Large intestine (tissue), 3 donors: Measurements from ENCODE around the gene GMDS. TPM values are rescaled to one million over a fixed set of nuclear protein-coding genes. Genes with fewer than 3 reads are reported as not detected.

Experiments used
- DNase-seq, 2 donors: peaks; one replicate each; pipeline versions ENCODE4 v3.0.0 to v3.0.0-alpha.2; 2013
- H3K27ac ChIP-seq: one replicate; pipeline ENCODE4 v1.5.1; 2013; ENCODE audit warnings: low read length
- H3K27me3 ChIP-seq: 2 replicates; pipeline ENCODE4 v1.6.1; 2013; ENCODE audit warnings: low read length; ENCODE audit not compliant: control insufficient read depth, insufficient read depth
- H3K36me3 ChIP-seq: 2 replicates; pipeline ENCODE4 v1.6.1; 2013; ENCODE audit warnings: low read length; ENCODE audit not compliant: control insufficient read depth, insufficient read depth
- H3K4me1 ChIP-seq: one replicate; pipeline ENCODE4 v1.6.1; 2013; ENCODE audit warnings: low read length; ENCODE audit not compliant: control insufficient read depth, insufficient read depth
- H3K4me3 ChIP-seq: one replicate; pipeline ENCODE4 v1.5.1; 2013; ENCODE audit warnings: low read length
- H3K9me3 ChIP-seq: one replicate; pipeline ENCODE4 v1.6.1; 2013; ENCODE audit warnings: mild to moderate bottlenecking, low read depth, low read length, moderate library complexity; ENCODE audit not compliant: control insufficient read depth
- WGBS: methylation state at CpG from one replicate; pipeline ENCODE4 v1.1.5; 2013; ENCODE audit warnings: low lambda C conversion rate; ENCODE audit not compliant: insufficient coverage; 5-methylcytosine and 5-hydroxymethylcytosine counted together
- polyA plus RNA-seq: library from polyadenylated mRNA; unstranded; fragments of 120-200 nt; gene quantifications from one replicate; pipeline ENCODE4 v1.2.1, GENCODE V29; 2013

GMDS gene
- polyA plus RNA-seq, 1 donor: 58.9 TPM

DNA sequence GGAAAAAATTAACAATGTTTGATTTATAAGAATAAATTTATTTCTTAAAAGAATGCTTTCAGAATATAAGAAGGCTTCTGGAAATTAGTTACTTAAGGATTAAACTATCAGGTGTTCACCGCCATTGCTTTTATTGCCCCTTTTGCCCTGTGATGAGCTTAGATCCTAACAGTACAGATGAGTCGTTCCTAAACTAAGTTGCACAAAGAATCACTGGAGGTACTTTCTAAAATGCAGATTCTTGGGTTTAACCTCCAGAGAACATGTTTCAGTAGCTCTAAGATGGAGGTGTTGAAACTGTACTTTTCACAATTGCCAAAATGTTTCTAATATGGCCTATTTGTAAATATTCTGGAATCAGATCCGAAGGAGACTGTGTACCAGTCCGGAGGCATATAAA is 211.9 kb downstream of the GMDS start:
- Histone ChIP-seq H3K27me3 (no peaks in the 10 kb centered on the region), H3K4me1 (no peaks in the 10 kb centered on the region), H3K4me3 (no peak overlapping the region), H3K27ac (no peak overlapping the region), H3K9me3 (no peaks in the 10 kb centered on the region), H3K36me3 (no peaks in the 10 kb centered on the region)
- 100% methylated on average over 3 of the region's 4 CpGs for WGBS
- no peak for DNase-seq

DNA sequence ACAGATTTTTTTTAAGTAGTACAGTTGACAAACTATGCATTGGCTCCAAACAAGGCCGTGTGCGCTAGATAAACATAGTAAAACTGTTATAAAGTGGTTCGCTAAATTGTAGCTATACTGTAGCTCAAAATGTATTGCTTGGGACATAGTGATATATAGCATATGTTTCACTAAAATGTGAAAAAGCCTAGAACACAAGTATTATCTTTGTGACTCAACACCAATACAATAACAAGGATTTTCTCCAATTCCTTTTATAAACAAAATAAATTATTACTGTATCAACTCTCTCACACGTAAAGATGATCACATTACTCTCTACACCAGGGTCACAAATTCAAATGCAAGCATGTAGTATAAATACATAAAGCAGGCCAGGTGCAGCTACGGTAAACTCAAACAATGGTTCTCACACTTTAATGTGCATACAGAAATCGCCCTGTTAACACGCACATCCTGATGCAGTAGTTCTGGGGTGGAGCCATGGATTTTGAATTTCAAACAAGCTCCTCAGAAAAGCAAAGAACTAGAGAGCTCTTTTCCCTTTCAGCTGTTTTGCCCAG is 214.6 kb downstream of the GMDS start:
- H3K27me3 ChIP-seq: no peaks in the 10 kb centered on the region
- H3K9me3 ChIP-seq: no peaks in the 10 kb centered on the region
- no peak overlapping the region for H3K27ac ChIP-seq
- 72% methylated on average over 2 of the region's 7 CpGs for WGBS
- H3K4me3 ChIP-seq: no peak overlapping the region
- no peaks in the 10 kb centered on the region for H3K4me1 ChIP-seq
- no peaks in the 10 kb centered on the region for H3K36me3 ChIP-seq
- no peak for DNase-seq

DNA sequence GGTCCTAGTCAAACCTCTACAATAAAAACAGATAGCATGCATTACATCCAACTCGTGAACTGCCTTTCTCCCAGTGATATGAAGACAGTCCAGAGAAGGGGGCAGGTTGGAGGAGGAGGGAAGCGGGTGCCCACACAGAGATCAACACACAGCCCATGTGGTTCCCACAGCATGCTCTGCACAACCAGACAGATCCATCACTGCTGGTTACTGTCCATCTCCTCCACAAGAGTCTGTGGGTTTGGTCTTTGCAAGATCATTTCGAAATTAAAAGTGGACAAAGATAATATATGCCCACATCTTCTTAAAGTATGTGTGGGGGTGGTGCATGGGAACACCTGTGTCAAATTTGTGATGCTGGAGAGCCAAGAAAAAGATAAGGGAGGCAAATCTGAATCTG is 215.5 kb downstream of the GMDS start:
- no peak for DNase-seq
- Histone ChIP-seq H3K36me3 (no peaks in the 10 kb centered on the region), H3K4me3 (no peak overlapping the region), H3K9me3 (no peaks in the 10 kb centered on the region), H3K4me1 (no peaks in the 10 kb centered on the region), H3K27me3 (no peaks in the 10 kb centered on the region), H3K27ac (no peak overlapping the region)
- WGBS: no CpG with 5 or more reads among the region's 3 CpGs

DNA sequence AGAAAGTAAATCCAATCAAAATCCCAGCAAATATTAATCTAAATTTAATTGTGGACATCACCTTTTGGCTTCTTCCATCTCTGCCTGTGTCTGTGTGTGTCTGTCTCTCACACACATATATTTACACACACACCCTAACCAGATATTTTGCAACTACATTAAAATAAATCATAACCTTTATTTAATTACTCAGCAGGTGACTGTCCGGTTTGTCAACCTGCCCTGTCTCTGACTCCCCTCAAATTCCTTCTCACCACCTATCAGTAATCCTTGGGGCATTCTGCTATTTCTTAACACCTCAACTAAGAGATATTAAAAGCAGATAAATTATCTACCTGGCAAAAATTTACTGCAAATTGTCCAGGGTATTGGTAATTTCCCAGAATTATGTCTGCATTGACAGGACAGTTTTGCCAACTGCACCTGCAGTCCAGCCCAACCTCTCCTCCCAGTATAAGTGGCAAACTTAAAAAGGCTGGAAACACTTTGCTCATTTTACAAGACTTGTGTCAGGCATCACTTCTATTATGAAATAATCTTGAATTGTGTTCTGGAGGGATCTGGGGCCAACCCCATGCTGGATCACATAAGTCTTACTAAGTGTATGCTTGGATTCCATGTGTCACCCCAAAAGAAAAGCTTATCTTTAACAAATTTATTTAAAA is 216.1 kb downstream of the GMDS start:
- Histone ChIP-seq H3K4me1 (no peaks in the 10 kb centered on the region), H3K4me3 (no peak overlapping the region), H3K27me3 (no peaks in the 10 kb centered on the region), H3K36me3 (no peaks in the 10 kb centered on the region), H3K27ac (no peak overlapping the region), H3K9me3 (no peaks in the 10 kb centered on the region)
- WGBS: 83% methylated on average over 1 of the region's 1 CpG
- no peak for DNase-seq

DNA sequence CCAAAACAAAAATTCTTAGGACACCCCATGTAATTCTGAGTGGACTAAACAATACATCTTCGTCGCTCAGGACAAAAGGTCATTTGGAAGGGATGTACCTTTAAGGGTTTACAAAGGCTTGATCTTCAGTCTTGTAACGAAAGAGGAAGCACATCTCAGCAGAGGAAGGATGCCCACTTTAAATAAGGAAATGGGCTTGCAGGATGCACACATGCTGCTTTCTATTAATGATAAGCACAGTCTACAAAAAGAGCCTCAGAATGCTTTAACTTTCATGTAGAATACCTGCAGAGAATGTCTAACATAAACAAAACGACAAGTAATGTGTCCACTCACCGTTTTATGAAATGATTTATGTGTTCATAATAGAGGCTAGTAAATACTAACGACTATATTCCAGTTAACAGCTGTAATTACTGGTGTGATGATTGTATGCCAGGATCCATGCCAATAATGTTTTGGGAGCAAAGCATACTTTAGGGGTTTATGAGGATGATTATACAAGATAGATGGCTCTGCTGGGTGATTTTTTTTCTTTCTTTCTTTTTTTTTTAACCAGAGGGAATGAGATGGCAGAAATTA is 216.9 kb downstream of the GMDS start:
- Histone ChIP-seq H3K4me1 (no peaks in the 10 kb centered on the region), H3K4me3 (no peak overlapping the region), H3K27ac (no peak overlapping the region), H3K27me3 (no peaks in the 10 kb centered on the region), H3K36me3 (no peaks in the 10 kb centered on the region), H3K9me3 (no peaks in the 10 kb centered on the region)
- WGBS: 60% methylated on average over 1 of the region's 6 CpGs
- DNase-seq: no peak

DNA sequence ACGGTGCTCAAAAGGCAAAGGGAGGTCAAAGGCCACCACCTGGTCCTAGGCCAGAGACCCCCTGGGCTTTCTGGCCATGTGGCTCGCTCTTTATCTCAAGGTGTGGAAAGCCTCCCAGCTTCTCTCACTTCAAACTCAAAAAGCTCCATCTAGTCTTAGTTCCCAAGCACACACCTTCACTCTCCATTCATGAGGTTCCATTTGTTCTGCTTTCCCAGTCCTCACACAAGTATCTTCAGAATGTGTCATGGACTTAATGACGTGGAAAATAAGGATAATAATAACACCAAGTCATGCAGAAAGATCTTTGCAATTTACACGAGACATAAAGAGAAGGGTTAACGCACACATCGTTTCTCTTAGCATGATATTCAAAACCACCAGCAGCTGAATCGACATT is 219.3 kb downstream of the GMDS start:
- Histone ChIP-seq H3K9me3 (no peaks in the 10 kb centered on the region), H3K27me3 (no peaks in the 10 kb centered on the region), H3K4me1 (no peaks in the 10 kb centered on the region), H3K4me3 (no peak overlapping the region), H3K36me3 (no peaks in the 10 kb centered on the region), H3K27ac (no peak overlapping the region)
- DNase-seq: no peak
- 100% methylated on average over 1 of the region's 7 CpGs for WGBS

DNA sequence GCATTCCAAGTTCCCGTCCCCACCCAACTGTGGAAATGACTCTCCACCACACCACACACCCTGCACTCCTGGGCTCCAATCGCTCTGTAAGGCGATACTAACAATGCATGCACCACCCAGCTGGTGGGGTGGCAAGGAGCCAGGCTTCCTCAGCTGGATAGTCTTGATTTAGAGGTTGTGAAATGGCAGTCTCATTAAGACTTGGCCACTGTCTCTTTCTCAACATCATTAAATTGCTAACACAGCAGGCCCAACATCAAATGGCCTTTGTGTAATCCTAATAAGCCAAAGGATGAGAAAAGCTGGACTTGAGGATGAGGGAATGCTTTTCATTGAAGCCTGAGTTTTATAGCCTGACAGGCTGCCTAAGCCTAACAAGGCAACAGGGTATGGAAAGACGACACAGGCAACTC is 223.7 kb downstream of the GMDS start:
- Histone ChIP-seq H3K36me3 (no peaks in the 10 kb centered on the region), H3K4me3 (no peak overlapping the region), H3K27ac (no peak overlapping the region), H3K9me3 (no peaks in the 10 kb centered on the region), H3K27me3 (no peaks in the 10 kb centered on the region), H3K4me1 (no peaks in the 10 kb centered on the region)
- DNase-seq: peak; percentile 23 to 35
- no CpG with 5 or more reads among the region's 4 CpGs for WGBS

DNA sequence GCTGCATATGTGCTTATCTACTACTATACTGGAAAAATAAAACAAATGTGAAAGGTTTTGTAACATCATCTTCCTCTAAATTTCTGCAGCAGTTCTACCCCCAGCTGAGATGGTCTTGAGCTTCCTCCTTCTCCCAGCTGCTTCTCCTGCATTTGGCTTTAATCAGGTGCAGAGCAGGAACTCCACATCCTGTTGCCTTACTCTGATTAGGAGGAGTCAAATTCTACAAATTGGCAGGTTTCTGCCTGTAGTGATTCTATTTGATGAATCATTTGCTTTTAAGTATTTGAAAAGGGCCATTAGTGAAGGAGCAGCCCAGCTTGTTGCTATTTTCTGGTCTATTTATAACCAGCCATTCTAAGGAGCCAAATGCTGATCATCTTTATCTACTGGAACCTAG is 224.5 kb downstream of the GMDS start:
- DNase-seq: no peak
- H3K27me3 ChIP-seq: no peaks in the 10 kb centered on the region
- H3K36me3 ChIP-seq: no peaks in the 10 kb centered on the region
- H3K27ac ChIP-seq: no peak overlapping the region
- no peaks in the 10 kb centered on the region for H3K9me3 ChIP-seq
- no peak overlapping the region for H3K4me3 ChIP-seq
- H3K4me1 ChIP-seq: no peaks in the 10 kb centered on the region

DNA sequence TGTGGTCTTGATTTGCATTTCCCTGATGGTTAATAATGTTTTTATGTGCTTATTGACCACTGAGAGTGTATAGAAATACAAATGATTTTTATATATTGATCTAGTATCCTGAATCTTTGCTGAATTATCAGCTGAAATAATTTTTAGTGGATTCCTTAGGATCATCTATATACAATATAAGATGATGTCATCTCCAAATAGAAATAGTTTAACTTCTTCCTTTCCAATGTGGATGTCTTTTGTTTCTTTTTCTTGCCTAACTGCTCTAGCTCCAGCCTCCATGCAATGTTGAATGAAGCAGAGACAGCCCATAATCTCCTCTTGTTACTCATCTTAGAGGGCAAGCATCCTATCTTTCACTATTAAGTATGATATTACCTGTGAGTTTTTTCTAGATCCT is 226.4 kb downstream of the GMDS start:
- no peaks in the 10 kb centered on the region for H3K9me3 ChIP-seq
- H3K4me1 ChIP-seq: no peaks in the 10 kb centered on the region
- no peak for DNase-seq
- no peak overlapping the region for H3K4me3 ChIP-seq
- H3K27ac ChIP-seq: no peak overlapping the region
- no peaks in the 10 kb centered on the region for H3K27me3 ChIP-seq
- no peaks in the 10 kb centered on the region for H3K36me3 ChIP-seq

DNA sequence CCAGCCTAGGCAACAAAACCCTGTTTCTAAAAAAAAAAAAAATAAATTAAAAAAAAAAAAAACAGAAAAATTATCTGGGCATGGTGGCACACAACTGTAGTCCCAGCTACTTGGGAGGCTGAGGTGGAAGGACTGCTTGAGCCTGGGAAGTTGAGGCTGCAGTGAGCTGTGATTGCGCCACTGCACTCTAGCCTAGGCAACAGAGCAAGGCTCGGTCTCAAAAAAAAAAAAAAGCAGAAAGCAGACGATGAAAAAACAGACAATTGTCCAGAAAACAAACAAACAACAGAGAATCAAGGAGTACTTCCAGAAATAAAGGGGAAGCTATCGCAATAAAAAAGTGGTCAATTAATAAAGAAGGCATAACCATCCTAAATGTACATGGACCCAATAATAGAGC is 229.4 kb downstream of the GMDS start:
- no peaks in the 10 kb centered on the region for H3K4me1 ChIP-seq
- H3K9me3 ChIP-seq: no peaks in the 10 kb centered on the region
- no peaks in the 10 kb centered on the region for H3K36me3 ChIP-seq
- no peak for DNase-seq
- no peaks in the 10 kb centered on the region for H3K27me3 ChIP-seq
- H3K4me3 ChIP-seq: no peak overlapping the region
- 73% methylated on average over 2 of the region's 4 CpGs for WGBS
- no peak overlapping the region for H3K27ac ChIP-seq

DNA sequence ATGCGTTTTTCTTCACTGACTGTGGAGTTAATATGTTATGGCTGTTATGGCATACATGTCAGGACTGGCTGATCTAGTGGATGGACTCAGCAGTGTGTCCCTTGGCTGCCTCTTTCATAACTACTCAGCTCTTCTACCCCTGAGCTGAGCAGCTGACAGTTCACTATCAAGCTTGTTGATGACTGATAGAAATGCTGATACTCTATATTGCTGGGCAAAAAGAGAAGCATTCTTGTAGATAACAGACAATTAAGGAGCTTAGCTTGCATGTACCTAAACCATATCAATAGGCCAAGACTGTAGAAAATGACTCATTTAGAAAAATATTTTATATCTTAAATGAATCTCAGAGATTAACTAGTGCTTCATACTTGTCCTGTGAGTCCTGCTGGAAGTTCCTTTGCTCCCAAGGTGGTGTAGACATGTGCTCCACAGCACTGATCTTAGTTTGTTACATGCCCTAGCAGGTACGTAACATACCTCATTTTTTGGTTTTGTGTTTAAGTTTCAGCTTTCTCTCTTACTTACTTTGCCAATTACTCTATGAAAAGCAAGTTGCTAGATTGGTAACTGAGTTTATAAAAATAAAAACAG is 236.9 kb downstream of the GMDS start:
- no peaks in the 10 kb centered on the region for H3K27me3 ChIP-seq

More for the DNA sequence above, 236.9 kb downstream of the GMDS start:
- Histone ChIP-seq H3K4me1 (no peaks in the 10 kb centered on the region), H3K27ac (no peak overlapping the region), H3K36me3 (no peaks in the 10 kb centered on the region), H3K9me3 (peaks cover 7% of the 10 kb centered on the region), H3K4me3 (no peak overlapping the region)
- no CpG with 5 or more reads among the region's 2 CpGs for WGBS
- no peak for DNase-seq
